BE2C (cell line): Measurements from ENCODE around the gene DHX8.
"Not testable (repeated sequence)": the region's sequence is repeated elsewhere in the genome, so short reads cannot be mapped to it uniquely, and the experiment has no call there.

ENCODE experiments used
- DNase-seq: peaks from one replicate; pipeline ENCODE4 v3.0.0-alpha.2; 2020
- H3K27me3 ChIP-seq: fragments of 250-450 bp; sonication (Bioruptor Pico); 2 replicates; pipeline ENCODE4 v1.5.1; 2020; ENCODE audit warnings: mild to moderate bottlenecking
- H3K36me3 ChIP-seq: fragments of 250-450 bp; sonication (Bioruptor Pico); 2 replicates; pipeline ENCODE4 v1.5.1; 2020; ENCODE audit warnings: mild to moderate bottlenecking
- H3K4me1 ChIP-seq: fragments of 250-450 bp; sonication (Bioruptor Pico); 2 replicates; pipeline ENCODE4 v1.5.1; 2020
- H3K4me3 ChIP-seq: 2 replicates; pipeline ENCODE4 v1.5.1; 2011; ENCODE audit warnings: low read depth, low read length
- H3K9me3 ChIP-seq: fragments of 250-450 bp; sonication (Bioruptor Pico); 2 replicates; pipeline ENCODE4 v1.5.1; 2020
- CTCF ChIP-seq: IDR thresholded peaks from 2 replicates; pipeline ENCODE4 v1.5.1; 2012; ENCODE audit warnings: mild to moderate bottlenecking, low read depth, low read length

Gene DHX8

GRCh38 chr17:43449470-43450248, 34.1 kb upstream of the DHX8 start:
- no peak overlapping the region for H3K4me3 ChIP-seq
- no peaks in the 10 kb centered on the region for H3K36me3 ChIP-seq
- no peaks in the 10 kb centered on the region for H3K9me3 ChIP-seq
- no peak for TF ChIP-seq CTCF
- H3K4me1 ChIP-seq: no peaks in the 10 kb centered on the region
- H3K27me3 ChIP-seq: no peaks in the 10 kb centered on the region
- no peak for DNase-seq

GRCh38 chr17:43450791-43451190, 33.0 kb upstream of the DHX8 start:
- not testable (repeated sequence) for H3K4me1 ChIP-seq, DNase-seq, H3K4me3 ChIP-seq, H3K27me3 ChIP-seq, H3K36me3 ChIP-seq, H3K9me3 ChIP-seq

- H3K4me3 ChIP-seq, H3K9me3 ChIP-seq, DNase-seq, H3K27me3 ChIP-seq, H3K36me3 ChIP-seq, H3K4me1 ChIP-seq: not testable (repeated sequence)
Measured at GRCh38 chr17:43451741-43452140, 32.0 kb upstream of the DHX8 start.

- Histone ChIP-seq H3K27me3 (no peaks in the 10 kb centered on the region), H3K36me3 (no peaks in the 10 kb centered on the region), H3K4me1 (no peaks in the 10 kb centered on the region), H3K9me3 (no peaks in the 10 kb centered on the region), H3K4me3 (no peak overlapping the region)
- no peak for DNase-seq
- no peak for TF ChIP-seq CTCF
Measured at GRCh38 chr17:43453331-43453812, 30.4 kb upstream of the DHX8 start.

- no peak for DNase-seq
- H3K4me1 ChIP-seq: no peaks in the 10 kb centered on the region
- H3K4me3 ChIP-seq: no peak overlapping the region
- H3K27me3 ChIP-seq: no peaks in the 10 kb centered on the region
- H3K36me3 ChIP-seq: no peaks in the 10 kb centered on the region
- TF ChIP-seq CTCF: no peak
- no peaks in the 10 kb centered on the region for H3K9me3 ChIP-seq
Measured at GRCh38 chr17:43454868-43455267, 28.9 kb upstream of the DHX8 start.

- no peak for TF ChIP-seq CTCF
- no peaks in the 10 kb centered on the region for H3K27me3 ChIP-seq
- H3K9me3 ChIP-seq: no peaks in the 10 kb centered on the region
- no peak overlapping the region for H3K4me3 ChIP-seq
- H3K4me1 ChIP-seq: no peaks in the 10 kb centered on the region
- DNase-seq: no peak
- H3K36me3 ChIP-seq: no peaks in the 10 kb centered on the region
Measured at GRCh38 chr17:43456029-43456428, 27.7 kb upstream of the DHX8 start.

- Histone ChIP-seq H3K36me3 (no peaks in the 10 kb centered on the region), H3K4me3 (no peak overlapping the region), H3K27me3 (no peaks in the 10 kb centered on the region), H3K9me3 (no peaks in the 10 kb centered on the region), H3K4me1 (no peaks in the 10 kb centered on the region)
- TF ChIP-seq CTCF: no peak
- no peak for DNase-seq
Measured at GRCh38 chr17:43456661-43457361, 27.0 kb upstream of the DHX8 start.
